Measurements from ENCODE around the gene PHEX.

DNA sequence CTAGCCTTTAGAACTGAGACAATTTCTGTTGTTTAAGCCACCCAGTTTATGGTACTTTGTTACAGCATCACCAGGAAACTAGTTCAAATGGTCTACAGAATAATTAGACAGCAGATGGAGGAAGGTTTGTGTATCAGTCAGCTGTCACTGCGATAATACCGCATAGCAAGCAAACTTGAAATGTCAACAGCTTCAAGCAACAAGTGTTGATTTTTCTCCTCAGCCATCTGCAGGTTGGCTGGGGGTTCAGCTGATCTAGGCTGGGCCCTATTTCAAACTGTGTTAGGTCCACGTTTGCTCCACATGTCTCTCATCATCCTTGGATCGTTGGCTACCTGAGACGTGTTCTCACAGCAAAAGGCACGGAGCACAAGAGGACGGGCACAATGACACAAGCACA lies 19.2 kb upstream of the PHEX start:
- no peak for TF ChIP-seq POLR2A (IDR thresholded peaks at IDR 0.05)
- TF ChIP-seq, protein P1, sequence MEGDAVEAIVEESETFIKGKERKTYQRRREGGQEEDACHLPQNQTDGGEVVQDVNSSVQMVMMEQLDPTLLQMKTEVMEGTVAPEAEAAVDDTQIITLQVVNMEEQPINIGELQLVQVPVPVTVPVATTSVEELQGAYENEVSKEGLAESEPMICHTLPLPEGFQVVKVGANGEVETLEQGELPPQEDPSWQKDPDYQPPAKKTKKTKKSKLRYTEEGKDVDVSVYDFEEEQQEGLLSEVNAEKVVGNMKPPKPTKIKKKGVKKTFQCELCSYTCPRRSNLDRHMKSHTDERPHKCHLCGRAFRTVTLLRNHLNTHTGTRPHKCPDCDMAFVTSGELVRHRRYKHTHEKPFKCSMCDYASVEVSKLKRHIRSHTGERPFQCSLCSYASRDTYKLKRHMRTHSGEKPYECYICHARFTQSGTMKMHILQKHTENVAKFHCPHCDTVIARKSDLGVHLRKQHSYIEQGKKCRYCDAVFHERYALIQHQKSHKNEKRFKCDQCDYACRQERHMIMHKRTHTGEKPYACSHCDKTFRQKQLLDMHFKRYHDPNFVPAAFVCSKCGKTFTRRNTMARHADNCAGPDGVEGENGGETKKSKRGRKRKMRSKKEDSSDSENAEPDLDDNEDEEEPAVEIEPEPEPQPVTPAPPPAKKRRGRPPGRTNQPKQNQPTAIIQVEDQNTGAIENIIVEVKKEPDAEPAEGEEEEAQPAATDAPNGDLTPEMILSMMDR (IDR thresholded peaks at IDR 0.05): no peak
